Transverse colon (tissue), 4 donors: Measurements from ENCODE around the gene SAAL1. TPM values are rescaled to one million over a fixed set of nuclear protein-coding genes. Genes with fewer than 3 reads are reported as not detected.

Source experiments
- DNase-seq: peaks from one replicate; pipeline ENCODE4 v3.0.0-alpha.2; 2019
- H3K27ac ChIP-seq, 4 donors: fragments of 200-600 bp; sonication (generic); 2 replicates each; pipeline ENCODE4 v1.5.1; 2016 to 2018; ENCODE audit warnings: inconsistent platforms in 4 of 4
- H3K27me3 ChIP-seq: fragments of 200-600 bp; sonication (generic); 2 replicates; pipeline ENCODE4 v1.5.1; 2017; ENCODE audit warnings: inconsistent platforms
- H3K36me3 ChIP-seq, 4 donors: fragments of 200-600 bp; sonication (generic); 2 replicates each; pipeline ENCODE4 v1.5.1; 2017 to 2019; ENCODE audit warnings: inconsistent platforms in 4 of 4
- H3K4me1 ChIP-seq, 4 donors: fragments of 200-600 bp; sonication (generic); 2 replicates each; pipeline ENCODE4 v1.5.1; 2017 to 2020; ENCODE audit warnings: inconsistent platforms in 4 of 4
- H3K4me3 ChIP-seq, 4 donors: fragments of 200-600 bp; sonication (generic); 1 replicate in 1 of 4; 2 replicates in 3 of 4; pipeline versions ENCODE4 v1.5.1 to v1.6.1; 2017 to 2019; ENCODE audit warnings: inconsistent platforms in 4 of 4
- H3K9me3 ChIP-seq, 2 donors: fragments of 200-600 bp; sonication (generic); 2 replicates each; pipeline ENCODE4 v1.5.1; 2017 to 2019; ENCODE audit warnings: inconsistent platforms in 2 of 2
- CTCF ChIP-seq, 5 experiments: fragments of 200-600 bp in 3 of 5; fragments of 450-650 bp in 2 of 5; sonication (generic) in 3 of 5; IDR thresholded peaks; 1 replicate in 2 of 5; 2 replicates in 3 of 5; pipeline ENCODE4 v1.5.1; 2016 to 2017; ENCODE audit warnings: antibody characterized with exemption in 5 of 5, inconsistent platforms in 3 of 5, mild to moderate bottlenecking in 2 of 5, moderate library complexity in 1 of 5
- EP300 ChIP-seq: sonication (generic); formaldehyde crosslinking; IDR thresholded peaks from one replicate; pipeline ENCODE4 v1.6.1; 2017; ENCODE audit warnings: antibody characterized with exemption, low read depth
- POLR2A ChIP-seq: fragments of 450-650 bp; IDR thresholded peaks from one replicate; pipeline ENCODE4 v1.6.1; 2016; ENCODE audit warnings: antibody characterized with exemption, mild to moderate bottlenecking, moderate library complexity
- POLR2AphosphoS5 ChIP-seq, 3 donors: sonication (generic); formaldehyde crosslinking; IDR thresholded peaks; one replicate each; pipeline ENCODE4 v1.6.1; 2016; ENCODE audit warnings: antibody characterized with exemption in 3 of 3
- WGBS, 2 donors: methylation state at CpG; one replicate each; pipeline ENCODE4 v1.1.5; 2018; ENCODE audit warnings: low coverage in 1 of 2; 5-methylcytosine and 5-hydroxymethylcytosine counted together
- in situ Hi-C, 4 donors: fragments of 200-750 bp; cut with MboI; loops; one replicate each; pipeline versions ENCODE4 v1.15.0 to v1.15.1; 2017; ENCODE audit warnings: low sequenced_read_pairs in 3 of 4, low pct_ligation_motif_present in 1 of 4, low pct_unique_long_range_greater_than_20kb in 1 of 4
- intact Hi-C: fragments of 100-400 bp; cut with DNase I; formaldehyde crosslinking; loops from one replicate; pipeline ENCODE4 v1.15.1; 2023; ENCODE audit warnings: low total_unique reads
- total RNA-seq, 4 donors: library from RNA; depleted of rRNA; stranded (reverse); fragments of >200 nt; gene quantifications; one replicate each; pipeline ENCODE4 v1.1.0, GENCODE V29; 2016

The SAAL1 gene
- total RNA-seq, 4 donors from 2014 or later = 11.5 to 23.0 (median 12.7) TPM

- Histone ChIP-seq H3K27ac (no peak overlapping the region), H3K27me3 (peaks cover 24% of the 10 kb centered on the region), H3K4me3 (no peak overlapping the region), H3K9me3 (no peaks in the 10 kb centered on the region), H3K36me3 (no peaks in the 10 kb centered on the region), H3K4me1 (peaks cover 3 to 11% (median 9%) of the 10 kb centered on the region in 4 donors)
- no peak for DNase-seq
- TF ChIP-seq POLR2A = no peak
- TF ChIP-seq CTCF (IDR thresholded peaks at IDR 0.05) = no peak
- TF ChIP-seq EP300 = no peak
- no peak for TF ChIP-seq POLR2AphosphoS5 (IDR thresholded peaks at IDR 0.05)
- 49 to 51% methylated on average over 3 of the region's 3 CpGs for WGBS, 2 donors
- in situ Hi-C loops (loop anchor here in 3 of 4 donors (10.0 to 25.0 kb wide), 3 partner anchors 103 to 629 kb away; partner anchors contain the start of gene IGSF22 (in 2 of the 3)), intact Hi-C loops (loop anchor here (10.0 kb wide), 1 partner anchor 93 kb away; the partner anchor contains the start of gene SERGEF)
Observed at GRCh38 chr11:18108254-18108653, 2.4 kb upstream of the SAAL1 start.

GRCh38 chr11:18106688-18107087 lies 806 bp upstream of the SAAL1 start:
- H3K27ac ChIP-seq = no peak overlapping the region
- no peaks in the 10 kb centered on the region for H3K9me3 ChIP-seq
- peaks cover 14% of the 10 kb centered on the region for H3K27me3 ChIP-seq
- 74 to 79% methylated on average over 6 to 9 of the region's 9 CpGs for WGBS, 2 donors
- intact Hi-C loops (loop anchor here (10.0 kb wide), 1 partner anchor 92 kb away; the partner anchor contains the start of gene SERGEF), in situ Hi-C loops (loop anchor here in 3 of 4 donors (10.0 to 25.0 kb wide), 3 partner anchors 102 to 631 kb away; partner anchors contain the start of gene IGSF22 (in 2 of the 3))
- peaks cover 3 to 11% (median 9%) of the 10 kb centered on the region in 4 donors for H3K4me1 ChIP-seq
- DNase-seq = no peak
- peaks cover 0 to 12% (median 0%) of the 10 kb centered on the region in 4 donors for H3K36me3 ChIP-seq
- TF ChIP-seq POLR2A (no peak), POLR2AphosphoS5 (IDR thresholded peaks at IDR 0.05) (no peak), CTCF (IDR thresholded peaks at IDR 0.05) (no peak), EP300 (no peak)
- H3K4me3 ChIP-seq = no peak overlapping the region

GRCh38 chr11:18105086-18105801 lies 638 bp downstream of the SAAL1 start:
- in situ Hi-C loops (loop anchor here in 3 of 4 donors (10.0 to 25.0 kb wide), 3 partner anchors 100 to 632 kb away; partner anchors contain the start of gene IGSF22 (in 2 of the 3)), intact Hi-C loops (loop anchor here (10.0 kb wide), 1 partner anchor 90 kb away; the partner anchor contains the start of gene SERGEF)
- Histone ChIP-seq H3K9me3 (no peaks in the 10 kb centered on the region), H3K27ac (peak overlapping the region; percentile 53 to 69 (median 64)), H3K36me3 (peaks cover 0 to 12% (median 0%) of the 10 kb centered on the region in 4 donors), H3K4me1 (peaks cover 3 to 11% (median 9%) of the 10 kb centered on the region in 4 donors), H3K4me3 (peak overlapping the region; percentile 59 to 89 (median 76)), H3K27me3 (no peaks in the 10 kb centered on the region)
- 26 to 45% methylated on average over 11 to 29 of the region's 29 CpGs for WGBS, 2 donors
- no peak for TF ChIP-seq CTCF (IDR thresholded peaks at IDR 0.05)
- TF ChIP-seq EP300 = no peak
- TF ChIP-seq POLR2AphosphoS5 (IDR thresholded peaks at IDR 0.05) = no peak
- TF ChIP-seq POLR2A = no peak
- DNase-seq = no peak

DNA sequence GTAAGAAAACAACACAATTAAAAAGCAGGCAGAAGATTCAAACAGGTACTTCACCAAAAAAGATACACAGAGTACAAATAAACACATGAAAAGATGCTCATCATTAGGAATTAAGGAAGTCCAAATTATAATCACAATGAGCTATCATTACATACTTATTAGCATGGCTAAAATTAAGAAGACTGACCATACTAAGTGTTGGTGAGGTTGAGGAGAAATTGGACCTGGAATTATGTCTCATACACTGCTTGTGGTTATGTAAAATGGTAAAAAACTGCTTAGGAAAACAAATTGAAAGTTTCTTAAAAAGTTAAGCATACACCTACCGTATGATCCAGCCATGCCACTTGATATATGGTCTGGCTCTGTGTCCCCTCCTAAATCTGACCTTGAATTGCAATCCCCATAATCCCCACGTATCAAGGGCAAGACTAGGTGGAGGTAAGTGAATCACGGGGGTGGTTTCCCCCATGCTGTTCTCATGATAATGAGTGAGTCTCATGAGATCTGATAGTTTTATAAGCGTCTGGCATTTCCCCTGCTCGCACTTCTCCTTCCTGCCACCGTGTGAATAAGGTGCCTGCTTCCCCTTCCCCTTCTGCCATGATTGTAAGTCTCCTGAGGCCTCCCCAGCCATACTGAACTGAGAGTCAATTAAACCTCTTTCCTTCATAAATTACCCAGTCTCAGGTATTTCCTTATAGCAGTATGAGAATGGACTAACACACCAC lies 4.8 kb downstream of the SAAL1 start:
- Histone ChIP-seq H3K9me3 (no peaks in the 10 kb centered on the region), H3K4me1 (peaks cover 3 to 11% (median 9%) of the 10 kb centered on the region in 4 donors), H3K4me3 (no peak overlapping the region), H3K36me3 (peaks cover 0 to 15% (median 5%) of the 10 kb centered on the region in 4 donors), H3K27me3 (no peaks in the 10 kb centered on the region), H3K27ac (no peak overlapping the region)
- in situ Hi-C loops = loop anchor here in 3 of 4 donors (10.0 to 25.0 kb wide), 3 partner anchors 96 to 636 kb away; partner anchors contain the start of gene IGSF22 (in 2 of the 3)
- intact Hi-C loops = loop anchor here (10.0 kb wide), 1 partner anchor 86 kb away; the partner anchor contains the start of gene SERGEF
- WGBS, 2 donors = 75% methylated on average over 6 of the region's 6 CpGs; no CpG with 5 or more reads in 1 of the 2 donors
- no peak for DNase-seq
- TF ChIP-seq POLR2A (no peak), POLR2AphosphoS5 (IDR thresholded peaks at IDR 0.05) (no peak), CTCF (IDR thresholded peaks at IDR 0.05) (no peak), EP300 (no peak)
